HTERT RPE-1 (cell line): Measurements from ENCODE around the gene APLP2.

ENCODE experiments used
- in situ Hi-C: fragments of 300-500 bp; cut with MboI; formaldehyde crosslinking; loops from 4 replicates; pipeline ENCODE4 v1.14.3; 2020; ENCODE audit warnings: low sequenced_read_pairs

Gene APLP2

GRCh38 chr11:130144141-130144540 is 74.4 kb downstream of the APLP2 start:
- in situ Hi-C loops: no loop called here

GRCh38 chr11:130144861-130145281 is 75.2 kb downstream of the APLP2 start:
- in situ Hi-C loops: no loop called here

GRCh38 chr11:130145311-130145812 is 75.7 kb downstream of the APLP2 start:
- in situ Hi-C loops: no loop called here

GRCh38 chr11:130145975-130146776 is 76.5 kb downstream of the APLP2 start:
- in situ Hi-C loops: no loop called here

- in situ Hi-C loops: no loop called here
These were observed 77.1 kb downstream of the APLP2 start for GRCh38 chr11:130146796-130147195.

GRCh38 chr11:130148796-130149326 is 79.2 kb downstream of the APLP2 start:
- in situ Hi-C loops: no loop called here

- in situ Hi-C loops: no loop called here
These were observed 81.1 kb downstream of the APLP2 start for GRCh38 chr11:130150790-130151189.

- in situ Hi-C loops: no loop called here
These were observed 81.5 kb downstream of the APLP2 start for GRCh38 chr11:130151196-130151595.

- in situ Hi-C loops: no loop called here
These were observed 86.7 kb downstream of the APLP2 start for GRCh38 chr11:130156108-130157022.

- in situ Hi-C loops: no loop called here
These were observed 87.4 kb downstream of the APLP2 start for GRCh38 chr11:130157101-130157500.

- in situ Hi-C loops: no loop called here
These were observed 88.1 kb downstream of the APLP2 start for GRCh38 chr11:130157840-130158239.

GRCh38 chr11:130159139-130159538 is 89.4 kb downstream of the APLP2 start:
- in situ Hi-C loops: no loop called here

- in situ Hi-C loops: no loop called here
These were observed 90.2 kb downstream of the APLP2 start, which contains the start of gene ST14 for GRCh38 chr11:130159657-130160497. Gene ST14 (plus strand): TSS chr11:130159782. CDS start chr11:130159980, 198 bp downstream.

- in situ Hi-C loops: no loop called here
These were observed 90.9 kb downstream of the APLP2 start for GRCh38 chr11:130160498-130161155.

- in situ Hi-C loops: no loop called here
These were observed 91.9 kb downstream of the APLP2 start for GRCh38 chr11:130161441-130162145.

GRCh38 chr11:130162733-130163132 is 93.0 kb downstream of the APLP2 start:
- in situ Hi-C loops: no loop called here

GRCh38 chr11:130163346-130164220 is 93.9 kb downstream of the APLP2 start:
- in situ Hi-C loops: no loop called here

- in situ Hi-C loops: no loop called here
These were observed 94.5 kb downstream of the APLP2 start for GRCh38 chr11:130164221-130164570.
